A549 (cell line): ENCODE results near the gene PTPA.
"Not testable (repeated sequence)": the region's sequence is repeated elsewhere in the genome, so short reads cannot be mapped to it uniquely, and the experiment has no call there.

Source experiments
- CHD2 ChIP-seq: fragments of 150-350 bp; IDR thresholded peaks from 2 replicates; pipeline ENCODE4 v1.6.1; 2014; ENCODE audit warnings: low read length; ENCODE audit not compliant: partially characterized antibody
- CTCF ChIP-seq: fragments of >200 bp; sonication (Bioruptor Twin); formaldehyde crosslinking; IDR thresholded peaks from 3 replicates; pipeline ENCODE4 v1.5.1; 2016
- JUN ChIP-seq, 2 experiments: fragments of >200 bp; sonication (Bioruptor Twin); formaldehyde crosslinking; IDR thresholded peaks; 2 replicates in 1 of 2; 3 replicates in 1 of 2; pipeline ENCODE4 v1.6.1; 2016 to 2017
- PHF8 ChIP-seq: fragments of 200-600 bp; sonication (generic); IDR thresholded peaks from 2 replicates; pipeline ENCODE4 v1.6.1; 2016; ENCODE audit warnings: low read depth, mild to moderate bottlenecking, antibody characterized with exemption, moderate library complexity, borderline replicate concordance
- POLR2A ChIP-seq: IDR thresholded peaks from 2 replicates; pipeline ENCODE4 v1.6.1; 2012; ENCODE audit warnings: mild to moderate bottlenecking, low read length
- RARB ChIP-seq: fragments of 250-450 bp; sonication (Bioruptor Pico); IDR thresholded peaks from 2 replicates; pipeline ENCODE4 v1.8.0; 2021; ENCODE audit warnings: mild to moderate bottlenecking, moderate library complexity
- ZC3H11A ChIP-seq: fragments of 450-650 bp; IDR thresholded peaks from 2 replicates; pipeline ENCODE4 v1.6.1; 2014; ENCODE audit warnings: antibody characterized with exemption, mild to moderate bottlenecking
- ZNF302 ChIP-seq: fragments of 250-450 bp; sonication (Bioruptor Pico); IDR thresholded peaks from 2 replicates; pipeline ENCODE4 v1.9.0; 2021; ENCODE audit warnings: inconsistent platforms, mild to moderate bottlenecking, moderate library complexity

GRCh38 chr9:129189971-129190370, 78.8 kb downstream of the PTPA start:
- TF ChIP-seq POLR2A; CTCF; ZC3H11A; PHF8; CHD2; RARB; ZNF302; JUN (IDR thresholded peaks at IDR 0.05): not testable (repeated sequence)
